Kidney (tissue), 14 donors: ENCODE measurements around the gene STIM1. TPM values are rescaled to one million over a fixed set of nuclear protein-coding genes. Genes with fewer than 3 reads are reported as not detected.

Experiments used
- DNase-seq, 5 donors: peaks; one replicate each; pipeline ENCODE4 v3.0.0-alpha.2; 2013 to 2020
- FAIRE-seq: peaks from 2 replicates; lab custom pipeline; 2012; peaks lifted over from hg19 to GRCh38; lab: Jason Lieb, UNC
- H3K27ac ChIP-seq, 2 donors: one replicate each; pipeline ENCODE4 v1.7.0; 2013; ENCODE audit warnings: low read depth in 2 of 2, low read length in 2 of 2, inconsistent platforms in 1 of 2
- H3K27me3 ChIP-seq: one replicate; pipeline ENCODE4 v1.7.1; 2013; ENCODE audit warnings: low read length, inconsistent platforms; ENCODE audit not compliant: control insufficient read depth, insufficient read depth
- H3K36me3 ChIP-seq, 3 donors: one replicate each; pipeline versions ENCODE4 v1.7.0 to v1.7.1; 2013; ENCODE audit warnings: low read length in 3 of 3, control low read depth in 1 of 3, inconsistent platforms in 1 of 3; ENCODE audit not compliant: insufficient read depth in 3 of 3, control insufficient read depth in 2 of 3
- H3K4me1 ChIP-seq, 3 donors: one replicate each; pipeline versions ENCODE4 v1.7.0 to v1.7.1; 2013; ENCODE audit warnings: low read length in 3 of 3, inconsistent platforms in 1 of 3, low read depth in 1 of 3; ENCODE audit not compliant: control insufficient read depth in 2 of 3, insufficient read depth in 2 of 3
- H3K4me3 ChIP-seq, 3 donors: one replicate each; pipeline versions ENCODE4 v1.7.0 to v1.8.1; 2013; ENCODE audit warnings: low read length in 3 of 3, control low read depth in 1 of 3, inconsistent platforms in 1 of 3
- H3K9ac ChIP-seq, 3 donors: one replicate each; pipeline versions ENCODE4 v1.7.0 to v1.7.1; 2013; ENCODE audit warnings: low read length in 3 of 3, control low read depth in 1 of 3, inconsistent platforms in 1 of 3
- H3K9me3 ChIP-seq, 3 donors: one replicate each; pipeline versions ENCODE4 v1.7.0 to v1.7.1; 2013; ENCODE audit warnings: low read length in 3 of 3, control low read depth in 1 of 3, inconsistent platforms in 1 of 3; ENCODE audit not compliant: control insufficient read depth in 2 of 3, insufficient read depth in 1 of 3
- CTCF ChIP-seq: IDR thresholded peaks from 3 replicates; pipeline ENCODE4 v1.5.1; 2012; ENCODE audit warnings: mild to moderate bottlenecking, moderate library complexity, borderline replicate concordance; ENCODE audit not compliant: insufficient read depth; ENCODE audit errors: extremely low read depth
- intact Hi-C: fragments of 100-400 bp; cut with DNase I; formaldehyde crosslinking; loops from one replicate; pipeline ENCODE4 v1.11.1; 2022
- polyA plus RNA-seq: library from polyadenylated mRNA; stranded (reverse); fragments of 350-450 nt; fragmentation: Illumina TruSeq; extraction: RNeasy Lipid Tissue Mini Kit (QIAGEN cat#74804); gene quantifications from one replicate; pipeline ENCODE4 v1.2.3, GENCODE V29; 2014; ENCODE audit warnings: low read depth, low replicate concordance; ENCODE audit not compliant: insufficient read depth
- total RNA-seq: library from RNA; stranded (reverse); fragmentation: NEBNext Ultra II Directional; extraction: Animal tissue kit (Norgen Biotek cat#: 25700); gene quantifications from one replicate; pipeline ENCODE4 v1.2.1, GENCODE V29; 2021
- donor health status: control.
- donor health status: control.
- donor health status: control.
- donor health status: control.
- donor health status: control.
- donor health status: DM: yes; HTN: yes; CAD: no.
- donor health status: Normal renal cell carcinoma (clear cell type).

The STIM1 gene
- total and polyA plus RNA-seq, 2 donors from 2014 or later = 15.7 to 68.0 TPM

GRCh38 chr11:3834664-3835461, 20.6 kb upstream of the STIM1 start:
- no peak for DNase-seq
- no peak overlapping the region for H3K4me3 ChIP-seq
- peaks cover 0 to 31% (median 9%) of the 10 kb centered on the region in 3 donors for H3K4me1 ChIP-seq
- intact Hi-C loops = no loop called here
- H3K9me3 ChIP-seq = no peaks in the 10 kb centered on the region
- no peak for FAIRE-seq
- no peaks in the 10 kb centered on the region for H3K36me3 ChIP-seq
- H3K9ac ChIP-seq = no peak overlapping the region
- H3K27ac ChIP-seq = no peak overlapping the region
- no peaks in the 10 kb centered on the region for H3K27me3 ChIP-seq
- no peak for TF ChIP-seq CTCF

GRCh38 chr11:3835751-3836150, 19.7 kb upstream of the STIM1 start:
- Histone ChIP-seq H3K27ac (no peak overlapping the region), H3K4me1 (peaks cover 0 to 33% (median 9%) of the 10 kb centered on the region in 3 donors), H3K9ac (no peak overlapping the region), H3K4me3 (no peak overlapping the region), H3K27me3 (no peaks in the 10 kb centered on the region), H3K36me3 (no peaks in the 10 kb centered on the region), H3K9me3 (no peaks in the 10 kb centered on the region)
- TF ChIP-seq CTCF = no peak
- intact Hi-C loops = no loop called here
- FAIRE-seq = no peak
- DNase-seq = peak in 1 of 5 donors; percentile 45

- Histone ChIP-seq H3K4me3 (no peak overlapping the region), H3K36me3 (no peaks in the 10 kb centered on the region), H3K9me3 (no peaks in the 10 kb centered on the region), H3K27me3 (no peaks in the 10 kb centered on the region), H3K27ac (no peak overlapping the region), H3K9ac (no peak overlapping the region), H3K4me1 (peaks cover 0 to 37% (median 11%) of the 10 kb centered on the region in 3 donors)
- intact Hi-C loops = no loop called here
- DNase-seq = peak in 1 of 5 donors; percentile 78
- no peak for TF ChIP-seq CTCF
- FAIRE-seq = no peak
These were observed 18.6 kb upstream of the STIM1 start for GRCh38 chr11:3836903-3837302.
